Mesendoderm (in vitro differentiated cells): Measurements from ENCODE around the gene KDM6A.
"Not testable (repeated sequence)": the region's sequence is repeated elsewhere in the genome, so short reads cannot be mapped to it uniquely, and the experiment has no call there.

Experiments
- DNase-seq: peaks from one replicate; pipeline ENCODE4 v3.0.0; 2013
- H2AK5ac ChIP-seq: 2 replicates; pipeline ENCODE4 v1.6.1; 2013; ENCODE audit warnings: low read length, inconsistent platforms
- H2BK120ac ChIP-seq: 2 replicates; pipeline ENCODE4 v1.6.1; 2013; ENCODE audit warnings: low read depth, mild to moderate bottlenecking, low read length, moderate library complexity, mixed read lengths
- H2BK15ac ChIP-seq: replicated peaks from 2 replicates; pipeline ENCODE4 v1.6.1; 2013; ENCODE audit warnings: low read depth, mild to moderate bottlenecking, moderate library complexity
- H2BK5ac ChIP-seq: 2 replicates; pipeline ENCODE4 v1.6.1; 2013; ENCODE audit warnings: low read length, inconsistent platforms
- H3K18ac ChIP-seq: 2 replicates; pipeline ENCODE4 v1.6.1; 2013; ENCODE audit warnings: mild to moderate bottlenecking, low read length, mixed read lengths
- H3K23ac ChIP-seq: one replicate; pipeline ENCODE4 v1.6.1; 2013; ENCODE audit warnings: low read length
- H3K27ac ChIP-seq: 2 replicates; pipeline ENCODE4 v1.5.1; 2013; ENCODE audit warnings: low read depth, mild to moderate bottlenecking, inconsistent platforms, low read length, moderate library complexity
- H3K27me3 ChIP-seq: 2 replicates; pipeline ENCODE4 v1.6.1; 2013; ENCODE audit warnings: low read length, control low read depth, mild to moderate bottlenecking, inconsistent platforms; ENCODE audit not compliant: insufficient read depth, poor library complexity
- H3K36me3 ChIP-seq: 2 replicates; pipeline ENCODE4 v1.6.1; 2013; ENCODE audit warnings: low read length, inconsistent platforms; ENCODE audit not compliant: control insufficient read depth, insufficient read depth
- H3K4ac ChIP-seq: one replicate; pipeline ENCODE4 v1.6.1; 2013; ENCODE audit warnings: low read depth, mild to moderate bottlenecking, low read length, moderate library complexity
- H3K4me1 ChIP-seq: 2 replicates; pipeline ENCODE4 v1.6.1; 2013; ENCODE audit warnings: low read depth, low read length, inconsistent platforms; ENCODE audit not compliant: control insufficient read depth
- H3K4me2 ChIP-seq: 2 replicates; pipeline ENCODE4 v1.6.1; 2013; ENCODE audit warnings: low read length
- H3K4me3 ChIP-seq: 2 replicates; pipeline ENCODE4 v1.5.1; 2013; ENCODE audit warnings: mild to moderate bottlenecking, low read length
- H3K56ac ChIP-seq: one replicate; pipeline ENCODE4 v1.6.1; 2013; ENCODE audit warnings: low read length
- H3K79me1 ChIP-seq: 2 replicates; pipeline ENCODE4 v1.6.1; 2013; ENCODE audit warnings: low read length, inconsistent platforms
- H3K79me2 ChIP-seq: 2 replicates; pipeline ENCODE4 v1.6.1; 2013; ENCODE audit warnings: mild to moderate bottlenecking, low read length; ENCODE audit not compliant: control insufficient read depth, insufficient read depth
- H3K9ac ChIP-seq: 2 replicates; pipeline ENCODE4 v1.6.1; 2013; ENCODE audit warnings: low read length, inconsistent platforms
- H4K5ac ChIP-seq: one replicate; pipeline ENCODE4 v1.6.1; 2013; ENCODE audit warnings: low read length
- H4K8ac ChIP-seq: one replicate; pipeline ENCODE4 v1.6.1; 2013; ENCODE audit warnings: low read depth, mild to moderate bottlenecking, control low read depth, low read length, moderate library complexity
- WGBS: extraction: QIAGEN DNeasy Blood & Tissue Kit; methylation state at CpG from one replicate; pipeline ENCODE4 v1.1.7; 2013; ENCODE audit warnings: low lambda C conversion rate, missing lambda C conversion rate; ENCODE audit not compliant: insufficient coverage; ENCODE audit errors: extremely low coverage; 5-methylcytosine and 5-hydroxymethylcytosine counted together

Gene KDM6A

DNA sequence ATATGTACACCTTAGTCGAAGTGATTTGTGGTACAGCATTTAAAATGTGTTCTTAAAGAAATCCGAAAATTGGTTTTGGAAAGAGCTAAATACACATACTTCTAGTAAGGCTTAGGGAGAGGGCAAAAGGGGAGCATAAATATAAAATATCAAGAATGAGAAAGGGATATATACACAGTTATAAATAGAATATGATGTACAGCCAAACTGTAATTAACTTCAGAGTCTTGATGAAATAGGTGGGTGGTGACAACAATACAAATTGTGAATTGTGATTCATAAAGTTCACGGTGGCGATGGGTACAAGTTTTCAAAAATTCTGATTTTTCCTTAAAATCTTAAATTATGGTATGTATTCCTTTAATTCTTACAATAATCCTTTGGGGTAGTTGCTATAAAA lies 62.2 kb downstream of the KDM6A start:
- H3K27me3 ChIP-seq: no peaks in the 10 kb centered on the region
- H2BK5ac ChIP-seq: no peak overlapping the region
- no peaks in the 10 kb centered on the region for H3K79me1 ChIP-seq
- H3K4me2 ChIP-seq: no peak overlapping the region
- H4K5ac ChIP-seq: no peak overlapping the region
- H3K4me1 ChIP-seq: peaks cover 2% of the 10 kb centered on the region
- H3K9ac ChIP-seq: no peak overlapping the region
- WGBS: no CpG with 5 or more reads among the region's 4 CpGs
- DNase-seq: no peak
- no peak overlapping the region for H2BK120ac ChIP-seq
- no peak overlapping the region for H2BK15ac ChIP-seq
- no peaks in the 10 kb centered on the region for H3K36me3 ChIP-seq
- H3K18ac ChIP-seq: no peak overlapping the region
- H3K56ac ChIP-seq: no peak overlapping the region
- H4K8ac ChIP-seq: no peak overlapping the region
- H3K4ac ChIP-seq: no peak overlapping the region
- H2AK5ac ChIP-seq: no peak overlapping the region
- no peak overlapping the region for H3K4me3 ChIP-seq
- no peak overlapping the region for H3K23ac ChIP-seq
- H3K79me2 ChIP-seq: peaks cover 49% of the 10 kb centered on the region
- H3K27ac ChIP-seq: no peak overlapping the region

DNA sequence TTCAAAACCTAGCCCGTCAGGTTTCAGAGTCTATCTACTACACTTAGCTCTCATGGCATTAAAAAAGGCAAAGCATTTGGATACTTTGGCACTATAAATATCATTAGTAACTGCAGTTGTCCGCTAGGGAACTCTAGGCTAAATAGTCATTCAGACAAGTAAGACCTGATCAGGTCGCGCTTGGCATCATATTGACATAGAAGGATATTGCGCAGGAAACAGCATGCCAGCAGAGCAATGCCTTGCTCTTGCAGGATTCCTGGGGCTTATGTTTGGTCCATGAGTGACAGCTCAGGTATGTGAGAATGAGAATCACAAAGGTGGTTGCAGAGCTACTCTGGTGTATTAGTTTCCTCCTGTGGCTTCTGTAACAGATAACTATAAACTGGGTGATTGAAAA lies 62.7 kb downstream of the KDM6A start:
- Histone ChIP-seq H2BK5ac (no peak overlapping the region), H3K79me1 (no peaks in the 10 kb centered on the region), H3K4me2 (no peak overlapping the region), H4K8ac (no peak overlapping the region), H3K27ac (no peak overlapping the region), H2BK15ac (no peak overlapping the region), H3K18ac (no peak overlapping the region), H3K4me1 (peaks cover 2% of the 10 kb centered on the region), H3K4me3 (no peak overlapping the region), H3K56ac (no peak overlapping the region), H3K9ac (no peak overlapping the region), H3K79me2 (peaks cover 49% of the 10 kb centered on the region), H3K23ac (no peak overlapping the region), H2BK120ac (no peak overlapping the region), H3K4ac (no peak overlapping the region), H3K27me3 (no peaks in the 10 kb centered on the region), H4K5ac (no peak overlapping the region), H3K36me3 (no peaks in the 10 kb centered on the region), H2AK5ac (no peak overlapping the region)
- DNase-seq: no peak
- no CpG with 5 or more reads among the region's 5 CpGs for WGBS

DNA sequence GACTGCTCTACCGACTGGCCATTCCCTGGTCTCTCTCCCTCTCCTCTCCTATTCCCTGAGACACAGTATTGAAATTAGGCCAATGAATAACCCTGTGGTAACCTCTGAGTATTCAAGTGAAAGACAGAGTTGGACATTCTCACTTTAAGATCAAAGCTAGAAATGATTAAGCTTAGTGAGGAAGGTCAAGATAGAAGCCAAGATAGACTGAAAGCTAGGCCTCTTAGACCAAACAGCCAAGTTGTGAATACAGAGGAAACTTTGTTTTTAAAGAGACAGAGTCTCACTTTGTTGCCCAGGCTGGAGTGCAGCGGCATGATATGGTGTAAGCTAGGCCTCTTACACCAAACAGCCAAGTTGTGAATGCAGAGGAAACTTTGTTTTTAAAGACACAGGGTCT lies 64.6 kb downstream of the KDM6A start:
- Histone ChIP-seq H2AK5ac (no peak overlapping the region), H3K79me2 (peaks cover 45% of the 10 kb centered on the region), H3K4me1 (peaks cover 2% of the 10 kb centered on the region), H3K4me3 (no peak overlapping the region), H3K27ac (no peak overlapping the region), H4K8ac (no peak overlapping the region), H3K4me2 (no peak overlapping the region), H3K56ac (no peak overlapping the region), H3K36me3 (no peaks in the 10 kb centered on the region), H3K4ac (no peak overlapping the region), H2BK15ac (no peak overlapping the region), H2BK120ac (no peak overlapping the region), H3K18ac (no peak overlapping the region), H3K27me3 (no peaks in the 10 kb centered on the region), H2BK5ac (no peak overlapping the region), H3K79me1 (no peaks in the 10 kb centered on the region), H4K5ac (no peak overlapping the region), H3K23ac (no peak overlapping the region), H3K9ac (no peak overlapping the region)
- no peak for DNase-seq
- WGBS: no CpG with 5 or more reads among the region's 2 CpGs

GRCh38 chrX:44938111-44938510 lies 65.1 kb downstream of the KDM6A start:
- no peak overlapping the region for H2AK5ac ChIP-seq
- H3K56ac ChIP-seq: no peak overlapping the region
- H3K4me1 ChIP-seq: peaks cover 2% of the 10 kb centered on the region
- H4K8ac ChIP-seq: no peak overlapping the region
- peaks cover 45% of the 10 kb centered on the region for H3K79me2 ChIP-seq
- no peak overlapping the region for H4K5ac ChIP-seq
- no peak overlapping the region for H2BK15ac ChIP-seq
- H3K23ac ChIP-seq: no peak overlapping the region
- H3K18ac ChIP-seq: no peak overlapping the region
- H3K36me3 ChIP-seq: no peaks in the 10 kb centered on the region
- DNase-seq: no peak
- H3K4me3 ChIP-seq: no peak overlapping the region
- H3K79me1 ChIP-seq: no peaks in the 10 kb centered on the region
- no CpG with 5 or more reads among the region's 4 CpGs for whole genome bisulfite sequencing
- no peaks in the 10 kb centered on the region for H3K27me3 ChIP-seq
- H2BK5ac ChIP-seq: no peak overlapping the region
- no peak overlapping the region for H3K9ac ChIP-seq
- no peak overlapping the region for H3K4ac ChIP-seq
- H3K27ac ChIP-seq: no peak overlapping the region
- H3K4me2 ChIP-seq: no peak overlapping the region
- no peak overlapping the region for H2BK120ac ChIP-seq

GRCh38 chrX:44940541-44940940 lies 67.6 kb downstream of the KDM6A start:
- H3K4ac ChIP-seq, H3K4me1 ChIP-seq, H3K4me2 ChIP-seq, H3K9ac ChIP-seq, H2BK120ac ChIP-seq, H2BK15ac ChIP-seq, H3K23ac ChIP-seq, H2AK5ac ChIP-seq, H3K79me1 ChIP-seq, H4K8ac ChIP-seq, H3K36me3 ChIP-seq, H3K4me3 ChIP-seq, DNase-seq, H3K56ac ChIP-seq, H4K5ac ChIP-seq, H3K27ac ChIP-seq, H2BK5ac ChIP-seq, H3K18ac ChIP-seq, H3K27me3 ChIP-seq: not testable (repeated sequence)
- H3K79me2 ChIP-seq: peaks cover 31% of the 10 kb centered on the region
- no CpG with 5 or more reads among the region's 12 CpGs for WGBS

GRCh38 chrX:44943007-44943406 lies 70.0 kb downstream of the KDM6A start:
- Histone ChIP-seq H3K56ac (no peak overlapping the region), H3K27ac (no peak overlapping the region)
- no CpG with 5 or more reads among the region's 3 CpGs for WGBS

More at GRCh38 chrX:44943007-44943406, 70.0 kb downstream of the KDM6A start:
- Histone ChIP-seq H3K4me2 (no peak overlapping the region), H2BK5ac (no peak overlapping the region), H4K8ac (no peak overlapping the region), H3K18ac (no peak overlapping the region), H2AK5ac (no peak overlapping the region), H4K5ac (no peak overlapping the region), H3K23ac (no peak overlapping the region), H3K79me1 (no peaks in the 10 kb centered on the region), H2BK15ac (no peak overlapping the region), H3K9ac (no peak overlapping the region), H3K4ac (no peak overlapping the region), H3K79me2 (peaks cover 28% of the 10 kb centered on the region), H2BK120ac (no peak overlapping the region), H3K36me3 (no peaks in the 10 kb centered on the region), H3K4me1 (no peaks in the 10 kb centered on the region), H3K27me3 (no peaks in the 10 kb centered on the region), H3K4me3 (no peak overlapping the region)
- DNase-seq: no peak
